HG03571 (cell line): Measurements from ENCODE around the gene LAMB4.

Experiments used
- ATAC-seq: cut with Tn5 transposase; IDR thresholded peaks from one replicate; pipeline ENCODE4 v1.9.1; 2021; ENCODE audit not compliant: unreplicated experiment

The LAMB4 gene

DNA sequence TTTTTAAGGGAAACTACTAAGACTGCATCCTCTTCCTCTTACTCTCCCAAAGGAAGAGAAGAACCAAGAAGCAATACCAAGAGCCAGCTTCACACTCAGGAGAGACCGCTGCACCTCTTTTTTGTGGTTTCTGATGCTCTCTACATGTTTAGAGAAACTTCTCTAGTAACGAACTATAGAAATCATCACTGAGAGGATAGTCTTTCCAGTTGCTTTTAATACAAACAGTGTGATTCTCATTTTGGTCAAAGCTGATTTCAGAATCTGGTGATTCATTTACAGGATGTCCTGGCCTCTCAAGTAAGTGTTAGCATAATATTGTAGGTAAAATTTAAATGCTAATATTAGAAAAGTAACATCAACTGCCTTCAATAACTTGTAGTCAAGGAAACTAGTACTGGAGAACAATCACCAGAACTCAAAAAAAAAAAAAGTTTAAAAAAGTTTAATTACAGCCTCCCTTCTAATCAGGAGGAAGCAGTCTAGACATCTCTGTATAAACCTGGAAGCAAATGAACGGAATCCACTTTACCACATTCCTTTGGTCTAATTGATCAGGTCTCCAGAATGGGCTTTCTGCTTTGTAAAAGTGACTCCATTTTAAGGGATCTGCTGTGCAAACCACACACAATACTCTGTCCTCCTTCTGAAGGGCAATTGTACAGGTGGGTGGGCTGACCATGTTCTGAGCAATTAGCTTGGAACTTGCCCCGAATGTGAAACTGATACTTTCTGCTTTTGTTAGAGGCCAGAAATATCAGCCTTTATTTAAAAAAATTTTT, 130.2 kb downstream of the LAMB4 start:
- no peak for ATAC-seq

- ATAC-seq = no peak
These were observed 131.3 kb downstream of the LAMB4 start for GRCh38 chr7:107998660-107999480.

- no peak for ATAC-seq
These were observed 132.0 kb downstream of the LAMB4 start for GRCh38 chr7:107998150-107998549.

DNA sequence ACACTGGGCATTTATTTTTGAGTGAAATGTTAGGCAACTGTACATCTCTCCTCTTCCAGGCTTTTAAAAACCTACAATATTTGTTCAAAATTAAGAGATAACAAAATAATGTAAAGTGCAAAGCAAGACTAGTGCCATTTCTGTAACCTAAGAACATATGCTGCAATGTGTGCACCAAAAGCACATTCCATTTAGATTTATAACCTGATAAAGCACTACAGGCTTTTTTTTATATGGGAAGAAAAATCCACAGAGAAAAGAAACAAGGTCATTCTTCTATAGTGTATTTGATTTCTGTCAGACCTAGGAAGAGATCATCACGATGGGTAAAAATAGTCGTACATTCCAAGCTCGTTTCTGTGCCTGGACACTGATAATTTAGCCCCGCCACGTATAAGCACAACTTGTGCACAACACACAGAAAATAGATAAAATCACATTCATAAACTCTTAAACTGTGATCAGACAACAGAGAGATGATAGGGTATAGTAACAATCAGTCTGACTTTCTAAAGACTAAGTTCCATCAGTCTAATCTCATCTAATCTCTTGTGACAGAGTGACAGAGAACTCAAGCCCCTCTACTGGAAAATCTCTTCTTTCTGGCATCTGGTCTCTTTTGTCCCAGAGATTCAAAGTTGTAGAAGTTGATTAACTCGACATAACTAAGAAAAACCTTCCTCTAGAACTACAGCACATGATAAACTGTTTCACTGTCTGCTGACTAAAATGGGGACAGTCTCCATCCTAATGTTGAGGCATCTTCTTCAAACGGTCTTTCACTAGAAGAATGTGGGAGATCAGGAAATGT, 133.9 kb downstream of the LAMB4 start:
- no peak for ATAC-seq

DNA sequence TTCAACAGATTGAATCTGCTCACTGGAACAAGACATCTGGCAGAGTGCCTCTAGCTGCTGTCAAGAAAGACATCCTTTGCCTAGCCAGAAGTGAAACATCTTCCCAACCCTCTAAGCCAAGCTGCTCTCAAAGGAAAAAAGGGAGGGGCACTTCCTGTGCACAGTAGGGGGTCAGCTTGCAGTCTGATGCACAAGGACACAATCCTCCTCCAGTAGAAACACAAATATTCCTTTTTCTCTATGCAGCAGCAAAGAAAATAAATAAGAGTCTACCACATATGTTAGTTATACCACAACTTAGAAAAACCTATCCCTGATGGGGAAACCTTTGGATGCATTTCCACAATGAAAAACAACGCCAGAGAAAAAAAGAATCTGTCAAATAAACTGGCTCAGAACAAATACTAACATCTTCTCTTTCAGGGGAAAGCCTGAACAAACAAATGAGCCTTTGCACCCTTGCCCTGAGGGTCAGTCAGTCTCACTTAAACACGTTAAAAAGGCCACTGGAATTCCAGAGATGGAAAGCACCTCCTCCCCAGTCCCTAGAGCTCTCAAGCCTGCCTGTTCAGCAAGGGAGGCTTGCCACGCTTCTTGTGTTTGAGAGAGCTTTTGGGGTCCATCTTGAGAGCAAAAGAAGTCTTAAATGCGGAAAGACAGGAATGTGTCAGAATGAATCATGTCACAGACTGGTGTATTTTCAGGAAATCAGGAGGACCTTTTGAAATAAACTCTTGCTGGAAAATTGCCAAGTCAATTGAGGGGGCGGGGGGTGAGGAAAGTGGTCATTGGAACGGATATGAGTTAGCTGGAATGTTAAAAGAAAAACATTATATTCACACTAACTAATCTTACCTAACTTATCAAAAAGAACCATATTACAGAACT, 134.7 kb downstream of the LAMB4 start:
- ATAC-seq = no peak

DNA sequence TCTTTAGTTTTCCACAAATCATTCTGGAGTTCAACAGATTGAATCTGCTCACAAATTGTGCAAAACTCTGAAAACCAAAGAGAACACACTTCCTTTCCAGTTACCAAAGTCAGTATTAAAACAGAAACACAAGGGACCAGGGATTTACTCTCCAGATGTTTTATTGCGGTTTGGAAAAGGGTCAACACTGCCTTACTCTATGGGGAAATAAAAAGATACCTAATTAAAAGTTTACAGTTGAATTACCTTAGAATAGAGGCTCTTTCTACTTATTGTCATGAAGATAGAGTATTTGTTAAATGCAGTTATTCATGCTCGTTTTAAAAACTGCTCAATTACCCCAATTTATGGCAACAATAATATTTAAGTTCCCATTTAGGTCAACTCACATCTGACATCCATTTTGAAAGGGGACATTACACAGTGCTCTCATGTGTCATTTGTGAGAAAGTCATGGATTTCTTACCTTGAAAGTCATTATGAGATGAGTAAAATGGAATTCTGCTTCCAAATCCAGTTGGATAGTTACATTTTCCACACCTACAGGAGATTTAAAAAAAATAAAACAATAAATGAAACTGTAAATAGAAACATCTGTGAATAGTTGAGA, 135.6 kb downstream of the LAMB4 start:
- no peak for ATAC-seq

DNA sequence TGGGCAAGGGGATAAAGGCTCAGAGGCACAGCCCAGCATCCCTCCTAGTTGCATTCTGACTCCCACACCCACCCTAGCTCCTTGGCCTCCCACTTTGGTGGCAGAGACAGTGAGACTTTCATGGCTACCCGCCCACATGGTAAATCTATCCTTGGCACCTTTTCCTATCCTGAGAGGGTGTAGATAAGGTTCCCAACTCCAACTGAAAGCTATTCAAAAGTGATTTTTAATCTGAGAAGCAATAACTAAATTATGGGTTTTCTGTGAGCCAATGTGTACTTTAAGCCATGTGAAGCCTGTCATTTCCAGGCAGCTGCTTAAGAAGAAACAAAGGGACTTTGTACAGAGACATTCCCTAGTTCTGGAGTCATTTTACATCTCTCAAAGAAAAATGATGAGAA, 136.3 kb downstream of the LAMB4 start:
- ATAC-seq = no peak

DNA sequence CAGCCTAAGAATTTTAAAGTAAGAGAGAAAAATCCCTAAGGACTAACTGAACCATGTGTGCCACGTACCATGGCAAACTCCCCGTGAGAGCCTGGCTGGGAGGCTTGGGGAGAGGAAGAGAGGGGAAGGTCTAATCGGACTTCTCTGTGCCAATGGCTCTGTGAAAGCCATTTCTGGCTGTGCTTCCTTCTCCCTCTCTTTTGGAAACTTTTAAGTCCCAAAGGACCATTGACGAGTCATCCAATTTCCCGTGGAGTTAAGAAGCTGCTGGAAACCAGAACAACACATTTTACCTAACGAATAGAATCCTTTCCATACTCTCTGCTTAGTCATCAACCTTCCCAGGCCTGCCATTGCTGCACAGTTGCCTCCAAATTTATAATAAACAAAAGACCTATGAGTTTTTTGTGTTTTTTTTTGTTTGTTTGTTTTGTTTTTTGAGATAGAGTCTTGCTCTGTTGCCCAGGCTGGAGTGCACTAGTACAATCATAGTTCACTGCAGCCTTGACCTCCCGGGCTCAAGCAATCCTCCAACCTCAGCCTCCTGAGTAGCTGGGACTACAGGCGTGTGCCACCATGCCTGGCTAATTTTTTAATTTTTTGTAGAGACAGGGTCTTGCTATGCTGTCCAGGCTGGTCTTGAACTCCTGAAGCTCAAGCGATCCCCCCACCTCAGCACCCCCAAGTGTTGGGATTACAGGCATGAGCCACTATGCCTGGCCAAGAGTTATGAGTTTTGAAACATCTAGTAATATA, 140.4 kb downstream of the LAMB4 start:
- ATAC-seq = no peak

DNA sequence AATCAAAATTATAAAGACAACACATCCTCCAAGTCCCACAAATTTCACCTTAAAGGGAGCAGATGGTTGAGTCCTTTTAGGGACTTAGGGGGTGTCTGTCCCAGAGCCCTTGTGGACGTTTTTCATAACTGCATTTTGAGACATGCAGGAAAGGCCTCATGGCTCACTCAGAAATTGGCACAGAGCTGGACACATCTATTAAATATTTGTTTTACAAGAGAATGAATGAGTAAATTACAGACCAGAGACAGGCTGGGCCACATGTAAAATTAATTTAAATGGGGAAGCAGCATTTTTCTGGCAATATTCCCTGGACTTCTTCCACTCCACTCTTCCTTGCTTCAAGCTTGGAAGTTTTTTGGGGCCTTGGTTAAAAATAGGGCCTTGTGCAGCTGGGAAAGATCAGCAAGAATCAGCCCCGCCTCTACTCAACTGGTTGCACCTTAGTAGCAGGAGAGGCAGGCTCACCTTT, 147.2 kb downstream of the LAMB4 start:
- no peak for ATAC-seq

- ATAC-seq = no peak
These were observed 147.9 kb downstream of the LAMB4 start for GRCh38 chr7:107982042-107982840.

GRCh38 chr7:107981466-107981865, 148.7 kb downstream of the LAMB4 start:
- ATAC-seq = no peak

DNA sequence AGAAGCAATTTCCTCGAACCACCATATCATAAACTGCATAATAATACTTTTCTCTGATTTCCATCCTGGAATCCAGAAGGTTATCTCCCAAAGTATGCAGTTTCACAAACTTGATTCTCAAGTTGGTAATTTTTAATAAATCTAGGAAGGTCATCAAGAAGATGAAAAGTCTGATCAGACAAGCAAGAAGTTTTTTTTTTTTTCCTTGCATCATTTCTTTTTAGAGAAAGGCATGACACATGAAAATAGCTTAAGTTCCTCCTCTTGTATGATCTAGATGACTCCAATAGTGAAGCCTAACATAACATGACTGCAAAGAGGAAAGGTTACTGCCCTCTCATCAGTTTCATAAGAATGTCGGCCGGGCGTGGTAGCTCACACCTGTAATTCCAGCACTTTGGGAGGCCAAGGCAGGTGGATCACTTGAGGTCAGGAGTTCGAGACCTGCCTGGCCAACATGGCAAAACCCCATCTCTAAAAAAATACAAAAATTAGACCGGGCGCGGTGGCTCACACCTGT, 149.4 kb downstream of the LAMB4 start:
- no peak for ATAC-seq

DNA sequence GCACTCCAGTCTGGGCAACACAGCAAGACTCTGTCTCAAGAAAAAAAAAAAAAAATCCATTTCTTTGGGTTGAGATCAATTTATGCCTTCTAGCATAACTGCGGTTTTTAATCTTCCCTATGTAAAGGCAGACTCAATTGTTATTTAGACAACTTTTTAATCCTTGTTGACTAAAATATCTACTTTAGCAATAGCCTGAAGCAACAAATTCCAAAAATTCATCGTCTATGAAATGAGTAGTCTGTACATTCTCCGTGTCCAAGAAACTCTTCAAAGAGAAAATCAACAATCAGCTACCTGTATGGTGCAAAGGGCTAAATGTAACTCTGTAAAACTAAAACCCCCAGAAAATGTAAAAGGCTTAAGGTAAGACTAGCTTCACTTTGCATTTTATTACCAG, 150.0 kb downstream of the LAMB4 start:
- no peak for ATAC-seq

GRCh38 chr7:107978815-107979408, 151.2 kb downstream of the LAMB4 start:
- ATAC-seq = no peak

- ATAC-seq = no peak
These were observed 153.1 kb downstream of the LAMB4 start for GRCh38 chr7:107977048-107977447.

DNA sequence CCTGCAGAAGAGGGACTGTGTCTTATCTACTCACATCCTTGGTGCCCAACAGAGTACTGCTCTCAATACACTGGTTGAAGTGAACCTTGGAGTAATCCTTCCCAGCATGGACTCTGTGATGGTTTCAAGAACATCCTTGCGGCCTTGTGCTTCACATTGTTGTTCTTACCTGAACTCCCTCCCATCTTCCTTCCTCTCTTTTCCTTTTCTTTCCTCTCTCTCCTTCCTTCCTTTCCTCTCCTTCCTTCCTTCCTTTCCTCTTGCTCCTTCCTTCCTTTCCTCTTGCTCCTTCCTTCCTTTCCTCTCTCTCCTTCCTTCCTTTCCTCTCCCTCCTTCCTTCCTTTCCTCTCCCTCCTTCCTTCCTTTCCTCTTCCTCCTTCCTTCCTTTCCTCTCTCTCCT, 153.5 kb downstream of the LAMB4 start:
- no peak for ATAC-seq

DNA sequence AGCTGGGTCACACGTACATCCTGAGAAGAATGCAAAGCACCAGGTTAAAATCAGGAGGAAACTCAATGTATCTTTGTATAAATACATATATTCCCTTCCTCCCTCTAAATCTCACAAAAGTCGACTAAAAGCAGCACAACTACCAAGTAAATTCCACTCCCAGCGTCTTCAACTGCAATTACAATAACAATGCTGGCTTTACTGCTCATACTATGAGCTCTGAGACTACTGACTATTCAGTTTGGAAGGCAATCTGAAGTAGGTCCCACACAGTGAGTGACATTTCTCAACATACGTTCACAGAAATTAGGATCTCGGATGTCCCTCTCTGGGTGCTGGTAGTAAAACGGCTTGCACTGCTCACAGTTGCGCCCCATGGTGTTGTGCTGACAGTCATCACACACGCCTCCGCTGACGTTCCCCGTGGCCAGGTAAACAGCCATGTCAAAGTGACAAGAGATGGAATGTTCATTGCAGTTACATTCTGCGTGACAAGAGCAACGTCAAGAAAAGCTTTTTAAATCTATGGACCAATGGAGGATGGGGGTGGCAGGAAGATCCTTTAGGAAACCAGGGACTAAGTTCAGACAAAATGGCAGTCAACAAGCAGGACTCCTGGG, 154.7 kb downstream of the LAMB4 start:
- no peak for ATAC-seq
